IMR-90 (cell line): ENCODE data around the gene MYCBP2. TPM values are rescaled to one million over a fixed set of nuclear protein-coding genes. Genes with fewer than 3 reads are reported as not detected.

ENCODE experiments used
- ATAC-seq: fragments of 200-7000 bp; cut with Tn5 transposase; 2 replicates; pipeline ENCODE4 v1.9.1; 2020; ENCODE audit warnings: low read depth, mild to moderate bottlenecking, moderate library complexity
- BruUV-seq: library from RNA; stranded (reverse); fragments of 400-500 nt; replicated peaks from 2 replicates; lab custom pipeline; 2021; lab: Mats Ljungman, UMichigan
- CTCF ChIA-PET: fragments of 300-600 bp; formaldehyde crosslinking; extraction: SDS; loops from one replicate; lab custom pipeline; 2021; ENCODE audit warnings: antibody characterized with exemption; lab: Yijun Ruan, JAX
- POLR2A ChIA-PET: fragments of 300-600 bp; sonication (Branson Sonifier 250); formaldehyde crosslinking; loops from one replicate; lab custom pipeline; 2022; ENCODE audit warnings: antibody characterized with exemption; ENCODE audit not compliant: unreplicated experiment; lab: Charles Lee
- DNase-seq: peaks from one replicate; pipeline ENCODE4 v3.0.0; 2013
- H2AFZ ChIP-seq: replicated peaks from 2 replicates; pipeline ENCODE3; 2013; ENCODE audit warnings: low read length, mild to moderate bottlenecking; ENCODE audit not compliant: poor library complexity
- H2AK5ac ChIP-seq: 2 replicates; pipeline ENCODE4 v1.6.1; 2013; ENCODE audit warnings: low read depth, low read length, inconsistent platforms
- H2AK9ac ChIP-seq: replicated peaks from 2 replicates; pipeline ENCODE3; 2013; ENCODE audit warnings: mild to moderate bottlenecking, low read depth, low read length, moderate library complexity; ENCODE audit not compliant: poor library complexity
- H2BK120ac ChIP-seq: 2 replicates; pipeline ENCODE4 v1.6.1; 2013; ENCODE audit warnings: low read depth, low read length, inconsistent platforms
- H2BK15ac ChIP-seq: 3 replicates; pipeline ENCODE4 v1.6.1; 2013; ENCODE audit warnings: low read depth, low read length, inconsistent platforms
- H2BK20ac ChIP-seq: 2 replicates; pipeline ENCODE4 v1.6.1; 2013; ENCODE audit warnings: low read depth, mild to moderate bottlenecking, inconsistent platforms, low read length, moderate library complexity
- H2BK5ac ChIP-seq: 2 replicates; pipeline ENCODE4 v1.6.1; 2013; ENCODE audit warnings: mild to moderate bottlenecking, low read depth, low read length, inconsistent platforms; ENCODE audit not compliant: poor library complexity, severe bottlenecking
- H3K14ac ChIP-seq: replicated peaks from 2 replicates; pipeline ENCODE4 v1.6.1; 2013; ENCODE audit warnings: low read depth, low read length, inconsistent platforms
- H3K18ac ChIP-seq: 2 replicates; pipeline ENCODE4 v1.6.1; 2013; ENCODE audit warnings: low read depth, low read length, control low read depth
- H3K23ac ChIP-seq: 2 replicates; pipeline ENCODE4 v1.6.1; 2013; ENCODE audit warnings: low read depth, low read length, inconsistent platforms
- H3K27ac ChIP-seq: 2 replicates; pipeline ENCODE4 v1.5.1; 2013; ENCODE audit warnings: mild to moderate bottlenecking, control low read depth, low read length; ENCODE audit not compliant: insufficient read depth
- H3K27me3 ChIP-seq: 2 replicates; pipeline ENCODE4 v1.6.1; 2013; ENCODE audit warnings: low read length; ENCODE audit not compliant: control insufficient read depth, insufficient read depth
- H3K36me3 ChIP-seq: 2 replicates; pipeline ENCODE4 v1.6.1; 2013; ENCODE audit warnings: low read length, mixed read lengths; ENCODE audit not compliant: control insufficient read depth, insufficient read depth
- H3K4ac ChIP-seq: 2 replicates; pipeline ENCODE4 v1.6.1; 2013; ENCODE audit warnings: low read depth, low read length, inconsistent platforms
- H3K4me1 ChIP-seq: 2 replicates; pipeline ENCODE4 v1.6.1; 2013; ENCODE audit warnings: low read length, mixed read lengths; ENCODE audit not compliant: control insufficient read depth, insufficient read depth
- H3K4me2 ChIP-seq: 2 replicates; pipeline ENCODE4 v1.6.1; 2013; ENCODE audit warnings: low read depth, mild to moderate bottlenecking, control low read depth, low read length, moderate library complexity
- H3K4me3 ChIP-seq: 2 replicates; pipeline ENCODE4 v1.5.1; 2013; ENCODE audit warnings: low read depth, mild to moderate bottlenecking, control low read depth, low read length, moderate library complexity; ENCODE audit not compliant: insufficient read depth
- H3K56ac ChIP-seq: 2 replicates; pipeline ENCODE4 v1.6.1; 2013; ENCODE audit warnings: low read length, inconsistent platforms; ENCODE audit not compliant: insufficient read depth; ENCODE audit errors: extremely low read depth
- H3K79me1 ChIP-seq, 2 experiments: 2 replicates each; pipeline ENCODE4 v1.6.1; 2013; ENCODE audit warnings: low read length in 2 of 2, inconsistent platforms in 1 of 2, low read depth in 1 of 2
- H3K9ac ChIP-seq: 2 replicates; pipeline ENCODE4 v1.6.1; 2013; ENCODE audit warnings: low read depth, low read length, control low read depth
- H3K9me1 ChIP-seq: 2 replicates; pipeline ENCODE4 v1.6.1; 2013; ENCODE audit warnings: low read length, inconsistent platforms; ENCODE audit not compliant: insufficient read depth
- H3K9me3 ChIP-seq: 2 replicates; pipeline ENCODE4 v1.6.1; 2013; ENCODE audit warnings: low read length; ENCODE audit not compliant: control insufficient read depth, insufficient read depth
- H4K20me1 ChIP-seq: 2 replicates; pipeline ENCODE4 v1.6.1; 2013; ENCODE audit warnings: low read length, inconsistent platforms; ENCODE audit not compliant: insufficient read depth
- H4K5ac ChIP-seq: 2 replicates; pipeline ENCODE4 v1.6.1; 2013; ENCODE audit warnings: mild to moderate bottlenecking, low read depth, low read length, control low read depth
- H4K8ac ChIP-seq, 2 experiments: 2 replicates each; pipeline ENCODE4 v1.6.1; 2013; ENCODE audit warnings: low read depth in 2 of 2, low read length in 2 of 2, control low read depth in 1 of 2, inconsistent platforms in 1 of 2
- H4K91ac ChIP-seq: 2 replicates; pipeline ENCODE4 v1.6.1; 2013; ENCODE audit warnings: low read depth, low read length, inconsistent platforms; ENCODE audit not compliant: insufficient read depth
- BHLHE40 ChIP-seq: fragments of 150-350 bp; IDR thresholded peaks from 2 replicates; pipeline ENCODE4 v1.6.1; 2016; ENCODE audit warnings: mild to moderate bottlenecking, low read depth, low read length
- CEBPB ChIP-seq: IDR thresholded peaks from 2 replicates; pipeline ENCODE4 v1.6.1; 2012; ENCODE audit warnings: low read depth, low read length, improper control_type of control experiment
- CTCF ChIP-seq: conservative IDR thresholded peaks from 2 replicates; pipeline ENCODE4 v1.5.1; 2012; ENCODE audit warnings: mild to moderate bottlenecking, low read depth, low read length, improper control_type of control experiment
- MAFK ChIP-seq: IDR thresholded peaks from 2 replicates; pipeline ENCODE4 v1.6.1; 2012; ENCODE audit warnings: low read depth, low read length, improper control_type of control experiment
- MAZ ChIP-seq: IDR thresholded peaks from 2 replicates; pipeline ENCODE4 v1.6.1; 2012; ENCODE audit warnings: low read depth, mild to moderate bottlenecking, low read length, improper control_type of control experiment, moderate library complexity, borderline replicate concordance
- MXI1 ChIP-seq: IDR thresholded peaks from 2 replicates; pipeline ENCODE4 v1.6.1; 2012; ENCODE audit warnings: low read depth, mild to moderate bottlenecking, low read length, moderate library complexity, borderline replicate concordance
- NFE2L2 ChIP-seq: fragments of 150-350 bp; IDR thresholded peaks from 2 replicates; pipeline ENCODE4 v1.6.1; 2016; ENCODE audit warnings: low read depth, mild to moderate bottlenecking, low read length
- POLR2A ChIP-seq: IDR thresholded peaks from 2 replicates; pipeline ENCODE4 v1.6.1; 2012; ENCODE audit warnings: mild to moderate bottlenecking, low read depth, low read length
- RCOR1 ChIP-seq: IDR thresholded peaks from 2 replicates; pipeline ENCODE4 v1.6.1; 2012; ENCODE audit warnings: mild to moderate bottlenecking, low read length, improper control_type of control experiment; ENCODE audit not compliant: insufficient replicate concordance
- RFX5 ChIP-seq: IDR thresholded peaks from 2 replicates; pipeline ENCODE4 v1.8.0; 2012; ENCODE audit warnings: low read depth, mild to moderate bottlenecking, low read length, moderate library complexity
- SMC3 ChIP-seq: fragments of 150-350 bp; IDR thresholded peaks from 2 replicates; pipeline ENCODE4 v1.6.1; 2016; ENCODE audit warnings: low read depth, mild to moderate bottlenecking, antibody characterized with exemption, low read length, moderate library complexity
- WGBS, 2 experiments: methylation state at CpG; one replicate each; pipeline versions ENCODE4 v1.1.5 to v1.1.7; 2013; ENCODE audit warnings: missing lambda C conversion rate in 2 of 2; ENCODE audit not compliant: insufficient read length in 1 of 2; ENCODE audit errors: extremely low coverage in 2 of 2; 5-methylcytosine and 5-hydroxymethylcytosine counted together
- dilution Hi-C: fragments of 300-500 bp; cut with HindIII; formaldehyde crosslinking; loops from one replicate; pipeline ENCODE4 v1.14.3; 2018; ENCODE audit warnings: low sequenced_read_pairs; ENCODE audit not compliant: unreplicated experiment
- in situ Hi-C: fragments of 300-500 bp; cut with MboI; formaldehyde crosslinking; loops from 3 replicates; pipeline ENCODE4 v1.14.3; 2019; ENCODE audit warnings: low sequenced_read_pairs, inconsistent platforms, mixed read lengths
- intact Hi-C: fragments of 100-400 bp; cut with micrococcal nuclease; formaldehyde crosslinking; loops from 2 replicates; pipeline ENCODE4 v1.10.0; 2022
- polyA plus RNA-seq, 3 experiments: library from polyadenylated mRNA; depleted of rRNA; stranded (reverse); fragments of >200 nt; gene quantifications; 2 replicates each; pipeline ENCODE4 v1.2.3, GENCODE V29; 2012; ENCODE audit warnings: low replicate concordance in 1 of 3
- total RNA-seq: library from RNA; depleted of rRNA; stranded (reverse); fragments of >200 nt; gene quantifications from 2 replicates; pipeline ENCODE4 v1.2.3, GENCODE V29; 2012
- TF ChIP-seq, protein P1 (sequence below): fragments of 150-350 bp; IDR thresholded peaks from 2 replicates; pipeline ENCODE4 v1.6.1; 2016; ENCODE audit warnings: low read depth, mild to moderate bottlenecking, low read length, moderate library complexity, borderline replicate concordance
- TF ChIP-seq, protein P2 (sequence below): fragments of 150-350 bp; IDR thresholded peaks from 2 replicates; pipeline ENCODE4 v1.6.1; 2017; ENCODE audit warnings: mild to moderate bottlenecking, antibody characterized with exemption, low read length, low read depth

Gene MYCBP2
- total and polyA plus RNA-seq, 2 of the 4 experiments (the other 2 are of a cell fraction): 20.1 to 43.2 TPM

DNA sequence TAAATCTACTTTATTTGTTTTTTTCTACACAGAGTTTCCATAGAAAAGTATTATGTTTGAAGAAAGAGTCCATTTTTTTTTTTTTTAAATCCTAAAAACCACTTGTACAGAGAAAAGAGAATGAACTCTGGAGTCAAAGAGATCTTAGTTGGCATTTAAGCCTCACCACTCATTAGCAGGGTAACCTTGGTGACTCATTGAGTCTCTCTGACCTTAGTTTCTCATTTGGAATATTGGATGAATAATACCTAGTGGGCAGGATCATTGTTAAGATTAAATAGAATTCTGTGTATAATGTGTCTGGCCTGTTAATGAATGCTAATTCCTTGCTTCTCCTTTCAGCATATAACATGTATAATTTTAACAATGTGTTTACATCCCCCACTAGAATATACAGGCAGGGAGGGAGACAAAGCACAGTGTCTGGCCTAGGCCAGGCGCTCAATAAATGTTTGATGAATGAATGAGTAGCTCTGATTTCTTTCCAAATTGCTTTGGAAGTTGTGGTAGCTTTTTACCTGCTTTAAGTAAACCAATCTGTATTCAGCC lies 48.7 kb upstream of the MYCBP2 start:
- Histone ChIP-seq H3K27ac (no peak overlapping the region), H2BK5ac (no peak overlapping the region), H3K23ac (no peak overlapping the region), H3K4me1 (no peaks in the 10 kb centered on the region), H3K4me2 (no peak overlapping the region), H4K20me1 (no peaks in the 10 kb centered on the region), H4K5ac (no peak overlapping the region), H3K9me3 (no peaks in the 10 kb centered on the region), H3K9me1 (no peaks in the 10 kb centered on the region), H2BK15ac (no peak overlapping the region), H3K4me3 (no peak overlapping the region), H3K4ac (no peak overlapping the region), H3K56ac (no peak overlapping the region), H2AK5ac (no peak overlapping the region), H3K18ac (no peak overlapping the region), H3K9ac (no peak overlapping the region), H2BK20ac (no peak overlapping the region), H3K14ac (no peak overlapping the region), H3K79me1 (no peaks in the 10 kb centered on the region), H2AFZ (no peak overlapping the region), H2AK9ac (no peak overlapping the region), H2BK120ac (no peak overlapping the region), H3K36me3 (no peaks in the 10 kb centered on the region), H3K27me3 (no peaks in the 10 kb centered on the region; the same call in 1 of the 2 replicates), H4K91ac (no peak overlapping the region), H4K8ac (no peak overlapping the region)
- TF ChIP-seq RFX5 (no peak), CEBPB (no peak), MAZ (no peak), POLR2A (no peak), BHLHE40 (no peak), CTCF (no peak), RCOR1 (no peak), MAFK (no peak), NFE2L2 (no peak), MXI1 (no peak), SMC3 (no peak)
- TF ChIP-seq, protein P1, sequence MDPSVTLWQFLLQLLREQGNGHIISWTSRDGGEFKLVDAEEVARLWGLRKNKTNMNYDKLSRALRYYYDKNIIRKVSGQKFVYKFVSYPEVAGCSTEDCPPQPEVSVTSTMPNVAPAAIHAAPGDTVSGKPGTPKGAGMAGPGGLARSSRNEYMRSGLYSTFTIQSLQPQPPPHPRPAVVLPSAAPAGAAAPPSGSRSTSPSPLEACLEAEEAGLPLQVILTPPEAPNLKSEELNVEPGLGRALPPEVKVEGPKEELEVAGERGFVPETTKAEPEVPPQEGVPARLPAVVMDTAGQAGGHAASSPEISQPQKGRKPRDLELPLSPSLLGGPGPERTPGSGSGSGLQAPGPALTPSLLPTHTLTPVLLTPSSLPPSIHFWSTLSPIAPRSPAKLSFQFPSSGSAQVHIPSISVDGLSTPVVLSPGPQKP: no peak
- TF ChIP-seq, protein P2, sequence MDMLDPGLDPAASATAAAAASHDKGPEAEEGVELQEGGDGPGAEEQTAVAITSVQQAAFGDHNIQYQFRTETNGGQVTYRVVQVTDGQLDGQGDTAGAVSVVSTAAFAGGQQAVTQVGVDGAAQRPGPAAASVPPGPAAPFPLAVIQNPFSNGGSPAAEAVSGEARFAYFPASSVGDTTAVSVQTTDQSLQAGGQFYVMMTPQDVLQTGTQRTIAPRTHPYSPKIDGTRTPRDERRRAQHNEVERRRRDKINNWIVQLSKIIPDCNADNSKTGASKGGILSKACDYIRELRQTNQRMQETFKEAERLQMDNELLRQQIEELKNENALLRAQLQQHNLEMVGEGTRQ: no peak
- no TSS peak for BruUV-seq
- dilution Hi-C loops: no loop called here
- CTCF ChIA-PET: interaction anchor here (0.7 kb wide), 1 partner anchor 92 kb away, joined by 3 read pairs; no protein-coding TSS in a partner anchor
- intact Hi-C loops: no loop called here
- POLR2A ChIA-PET: no interaction called here
- ATAC-seq (no peak), DNase-seq (no peak)
- in situ Hi-C loops: no loop called here
- WGBS, 2 experiments: no CpG with 5 or more reads among the region's 1 CpG
